ENCODE measurements around the gene FOXF1.

The FOXF1 gene

GRCh38 chr16:86513471-86514277 lies 3.3 kb downstream of the FOXF1 start:
- DNase-seq: no peak
- in situ Hi-C loops (cut with MboI; ENCODE audit: low pct_unique_long_range_greater_than_20kb, low sequenced_read_pairs): loop anchor here (10.0 to 25.0 kb wide), 2 partner anchors 439 to 701 kb away; no protein-coding TSS in a partner anchor

- no peak for DNase-seq
- in situ Hi-C loops (cut with MboI; ENCODE audit: low pct_unique_long_range_greater_than_20kb, low sequenced_read_pairs): loop anchor here (10.0 to 25.0 kb wide), 2 partner anchors 440 to 702 kb away; no protein-coding TSS in a partner anchor
Observed at GRCh38 chr16:86514481-86515376, 4.4 kb downstream of the FOXF1 start.

- DNase-seq: no peak
- in situ Hi-C loops (cut with MboI; ENCODE audit: low pct_unique_long_range_greater_than_20kb, low sequenced_read_pairs): loop anchor here (10.0 to 25.0 kb wide), 2 partner anchors 441 to 703 kb away; no protein-coding TSS in a partner anchor
Observed at GRCh38 chr16:86515413-86515776, 5.1 kb downstream of the FOXF1 start.

GRCh38 chr16:86515777-86516622 lies 5.7 kb downstream of the FOXF1 start:
- in situ Hi-C loops (cut with MboI; ENCODE audit: low pct_unique_long_range_greater_than_20kb, low sequenced_read_pairs): loop anchor here (10.0 to 25.0 kb wide), 2 partner anchors 441 to 704 kb away; no protein-coding TSS in a partner anchor

GRCh38 chr16:86516623-86517003 lies 6.3 kb downstream of the FOXF1 start:
- in situ Hi-C loops (cut with MboI; ENCODE audit: low pct_unique_long_range_greater_than_20kb, low sequenced_read_pairs): loop anchor here (10.0 to 25.0 kb wide), 2 partner anchors 442 to 704 kb away; no protein-coding TSS in a partner anchor
- DNase-seq: no peak

More at GRCh38 chr16:86515777-86516622, 5.7 kb downstream of the FOXF1 start:
- no peak for DNase-seq

- no peak for DNase-seq
- in situ Hi-C loops (cut with MboI; ENCODE audit: low pct_unique_long_range_greater_than_20kb, low sequenced_read_pairs): loop anchor here (10.0 to 25.0 kb wide), 2 partner anchors 442 to 705 kb away; no protein-coding TSS in a partner anchor
Observed at GRCh38 chr16:86517033-86517432, 6.7 kb downstream of the FOXF1 start.

- in situ Hi-C loops (cut with MboI; ENCODE audit: low pct_unique_long_range_greater_than_20kb, low sequenced_read_pairs): loop anchor here (10.0 to 25.0 kb wide), 2 partner anchors 443 to 705 kb away; no protein-coding TSS in a partner anchor
- peak; percentile 32 for DNase-seq
Observed at GRCh38 chr16:86517652-86518258, 7.4 kb downstream of the FOXF1 start.

- DNase-seq: no peak
- in situ Hi-C loops (cut with MboI; ENCODE audit: low pct_unique_long_range_greater_than_20kb, low sequenced_read_pairs): loop anchor here (10.0 to 25.0 kb wide), 2 partner anchors 444 to 707 kb away; no protein-coding TSS in a partner anchor
Observed at GRCh38 chr16:86519007-86519648, 8.8 kb downstream of the FOXF1 start.

- in situ Hi-C loops (cut with MboI; ENCODE audit: low pct_unique_long_range_greater_than_20kb, low sequenced_read_pairs): loop anchor here (10.0 to 25.0 kb wide), 2 partner anchors 445 to 707 kb away; no protein-coding TSS in a partner anchor
- DNase-seq: peak; percentile 56
Observed at GRCh38 chr16:86519649-86520316, 9.5 kb downstream of the FOXF1 start.

- in situ Hi-C loops (cut with MboI; ENCODE audit: low pct_unique_long_range_greater_than_20kb, low sequenced_read_pairs): loop anchor here (25.0 kb wide), 1 partner anchor 708 kb away; no protein-coding TSS in a partner anchor
- DNase-seq: no peak
Observed at GRCh38 chr16:86520317-86521210, 10.2 kb downstream of the FOXF1 start.

- no peak for DNase-seq
- in situ Hi-C loops (cut with MboI; ENCODE audit: low pct_unique_long_range_greater_than_20kb, low sequenced_read_pairs): loop anchor here (25.0 kb wide), 1 partner anchor 709 kb away; no protein-coding TSS in a partner anchor
Observed at GRCh38 chr16:86521236-86522197, 11.2 kb downstream of the FOXF1 start.

GRCh38 chr16:86522634-86523033 lies 12.3 kb downstream of the FOXF1 start:
- DNase-seq: no peak
- in situ Hi-C loops (cut with MboI; ENCODE audit: low pct_unique_long_range_greater_than_20kb, low sequenced_read_pairs): loop anchor here (25.0 kb wide), 1 partner anchor 710 kb away; no protein-coding TSS in a partner anchor

- in situ Hi-C loops (cut with MboI; ENCODE audit: low pct_unique_long_range_greater_than_20kb, low sequenced_read_pairs): loop anchor here (25.0 kb wide), 1 partner anchor 711 kb away; no protein-coding TSS in a partner anchor
- DNase-seq: no peak
Observed at GRCh38 chr16:86523166-86523740, 12.9 kb downstream of the FOXF1 start.

- in situ Hi-C loops (cut with MboI; ENCODE audit: low pct_unique_long_range_greater_than_20kb, low sequenced_read_pairs): loop anchor here (25.0 kb wide), 1 partner anchor 712 kb away; no protein-coding TSS in a partner anchor
- DNase-seq: no peak
Observed at GRCh38 chr16:86524029-86524428, 13.7 kb downstream of the FOXF1 start.

Measured in KBM-7 (cell line).